HG02571 (cell line): ENCODE data around the gene NEK3.
"Not testable (repeated sequence)": the region's sequence is repeated elsewhere in the genome, so short reads cannot be mapped to it uniquely, and the experiment has no call there.

Source experiments
- ATAC-seq: cut with Tn5 transposase; IDR thresholded peaks from one replicate; pipeline ENCODE4 v1.9.1; 2021; ENCODE audit warnings: mild to moderate bottlenecking, moderate library complexity; ENCODE audit not compliant: unreplicated experiment

The NEK3 gene

DNA sequence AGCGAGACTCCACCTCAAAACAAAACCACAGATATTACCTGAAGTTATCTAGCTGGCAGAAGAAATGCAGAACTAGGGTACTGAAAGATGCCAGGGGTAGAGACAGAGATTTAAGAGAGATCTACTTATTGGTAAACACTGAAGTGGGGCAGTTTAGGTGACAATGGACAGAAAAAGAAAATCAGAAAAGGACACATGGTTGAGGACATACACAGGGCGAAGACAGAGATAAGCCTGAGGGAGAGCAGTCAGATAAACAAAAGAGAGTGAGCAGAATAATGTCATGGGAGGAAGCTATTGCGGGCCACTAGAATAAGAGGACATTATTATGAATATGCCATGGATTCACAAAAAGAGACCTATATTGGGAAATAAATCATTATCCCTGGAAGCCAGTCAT, 33.9 kb downstream of the NEK3 start:
- ATAC-seq, result no peak

- no peak for ATAC-seq
These were observed 40.8 kb downstream of the NEK3 start for GRCh38 chr13:52118595-52118994.

GRCh38 chr13:52118095-52118494, 41.3 kb downstream of the NEK3 start:
- ATAC-seq, result no peak

- ATAC-seq, result no peak
These were observed 46.8 kb downstream of the NEK3 start for GRCh38 chr13:52112591-52112990.

- no peak for ATAC-seq
These were observed 50.2 kb downstream of the NEK3 start for GRCh38 chr13:52109116-52109670.

DNA sequence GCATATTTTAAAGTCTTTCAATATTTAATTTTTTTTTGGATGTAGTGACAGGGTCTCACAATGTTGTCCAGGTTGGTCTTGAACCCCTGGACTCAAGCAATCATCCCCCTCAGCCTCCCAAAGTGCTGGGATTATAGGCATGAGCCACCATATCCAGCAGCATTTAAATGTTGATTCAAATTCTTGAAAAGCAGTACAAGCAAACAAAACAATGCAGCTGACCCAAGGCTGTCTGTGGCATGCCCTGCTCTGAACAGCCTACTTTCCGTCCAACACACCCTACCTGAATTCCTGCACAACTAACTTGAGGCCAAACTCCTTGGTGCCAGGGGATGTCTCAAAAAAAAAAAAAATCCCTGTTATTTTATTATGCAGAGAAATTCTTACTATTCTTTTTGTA, 53.6 kb downstream of the NEK3 start:
- no peak for ATAC-seq

GRCh38 chr13:52104624-52105023, 54.8 kb downstream of the NEK3 start:
- ATAC-seq, result no peak

DNA sequence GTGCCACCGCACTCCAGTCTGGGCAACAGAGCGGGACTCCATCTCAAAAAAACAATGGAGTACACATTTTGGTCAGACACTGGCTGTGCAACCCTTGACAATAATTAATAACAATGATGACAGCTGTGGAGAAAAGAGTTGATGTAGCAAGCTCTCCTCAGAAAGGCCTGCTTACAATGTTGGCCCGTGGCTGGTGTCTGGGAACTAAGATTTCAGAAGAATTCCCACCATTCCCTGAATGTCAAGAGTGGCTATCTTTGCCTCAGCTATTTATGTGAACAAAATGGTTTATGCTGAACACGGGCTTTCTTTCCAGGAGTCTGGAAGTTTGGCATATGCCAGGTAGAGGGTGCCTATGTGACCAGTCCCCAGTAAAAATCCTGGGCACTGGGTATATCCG, 56.0 kb downstream of the NEK3 start:
- no peak for ATAC-seq

GRCh38 chr13:52102423-52102822, 57.0 kb downstream of the NEK3 start:
- not testable (repeated sequence) for ATAC-seq

- ATAC-seq, result no peak
These were observed 62.2 kb downstream of the NEK3 start for GRCh38 chr13:52097197-52097596.

DNA sequence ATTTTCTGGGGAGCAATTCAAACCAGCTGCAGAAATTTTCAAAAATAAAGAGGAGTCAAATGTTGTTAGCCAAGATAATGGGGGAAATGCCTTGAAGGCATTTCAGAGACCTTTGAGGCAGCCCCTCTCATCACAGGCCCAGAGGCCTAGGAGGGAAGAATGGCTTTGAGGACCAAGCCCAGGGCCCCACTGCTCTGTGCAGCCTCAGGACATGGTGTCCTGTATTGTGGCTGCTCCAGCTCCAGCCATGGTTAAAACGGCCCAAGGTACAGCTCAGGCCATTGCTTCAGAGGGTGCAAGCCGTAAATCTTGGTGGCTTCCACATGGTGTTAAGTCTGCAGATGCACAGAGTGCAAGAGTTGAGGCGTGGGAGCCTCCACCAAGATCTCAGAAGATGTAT, 62.6 kb downstream of the NEK3 start:
- ATAC-seq, result no peak

DNA sequence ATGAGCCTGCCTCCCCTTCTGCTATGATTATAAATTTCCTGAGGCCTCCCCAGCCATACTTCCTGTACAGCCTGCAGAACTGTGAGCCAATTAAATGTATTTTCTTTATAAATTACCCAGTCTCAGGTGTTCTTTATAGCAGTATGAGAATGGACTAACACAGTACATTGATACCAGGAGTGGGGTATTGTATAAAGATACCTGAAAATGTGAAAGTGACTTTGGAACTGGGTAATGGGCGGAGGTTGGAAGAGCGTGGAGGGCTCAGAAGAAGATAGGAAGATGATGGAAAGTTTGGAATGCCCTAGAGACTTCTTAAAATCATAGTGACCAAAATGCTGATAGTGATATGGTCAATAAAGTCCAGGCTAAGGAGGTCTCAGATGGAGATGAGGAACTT, 63.3 kb downstream of the NEK3 start:
- ATAC-seq, result no peak

DNA sequence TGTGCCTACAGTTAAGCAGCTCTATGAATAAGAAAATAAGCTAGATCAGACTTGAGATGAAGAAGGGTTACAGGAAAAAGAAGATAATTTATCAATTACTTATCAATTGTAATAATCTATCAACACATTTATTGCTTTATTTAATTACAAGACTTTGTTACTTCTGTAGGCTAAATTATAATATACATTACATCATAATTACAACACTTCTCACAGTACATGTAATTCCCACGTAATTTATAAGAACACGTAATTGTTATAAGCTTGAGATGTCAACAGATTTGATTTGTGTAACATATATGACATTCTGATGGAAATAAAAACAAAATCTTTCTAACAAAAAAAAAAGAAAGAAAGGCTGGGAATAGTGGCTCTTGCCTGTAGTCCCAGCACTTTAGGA, 67.3 kb downstream of the NEK3 start:
- no peak for ATAC-seq

GRCh38 chr13:52091473-52091872, 67.9 kb downstream of the NEK3 start:
- ATAC-seq, result no peak

DNA sequence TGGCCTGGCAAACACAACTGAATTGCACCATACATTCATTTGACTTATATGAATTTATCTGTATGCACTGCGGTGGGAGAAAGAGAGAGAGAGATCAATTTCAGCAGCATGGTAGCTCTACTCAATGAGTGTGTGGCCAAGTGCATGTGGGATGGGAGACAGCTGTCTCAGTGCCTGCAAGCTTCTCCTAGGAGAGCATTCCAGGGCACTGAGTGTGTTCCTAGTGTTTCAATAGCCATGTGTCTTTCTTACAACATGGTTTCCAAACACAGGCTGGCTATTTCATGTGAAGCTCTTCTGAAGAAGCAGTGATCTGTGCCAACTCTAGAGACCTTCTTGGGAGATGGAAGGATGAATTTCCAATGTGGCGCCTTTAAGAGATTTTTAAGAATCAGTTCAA, 74.0 kb downstream of the NEK3 start:
- no peak for ATAC-seq

- not testable (repeated sequence) for ATAC-seq
These were observed 74.4 kb downstream of the NEK3 start for GRCh38 chr13:52084981-52085380.
